ENCODE measurements around the gene CHTF18. TPM values are rescaled to one million over a fixed set of nuclear protein-coding genes. Genes with fewer than 3 reads are reported as not detected.
"Not testable (repeated sequence)": the region's sequence is repeated elsewhere in the genome, so short reads cannot be mapped to it uniquely, and the experiment has no call there.

The CHTF18 gene
- total and polyA plus RNA-seq, 2 donors from 2014 or later: 4.2 to 16.0 TPM

- peak; percentile 92 to 96 (median 95) for DNase-seq
- H3K27me3 ChIP-seq (ENCODE audit: control insufficient read depth, insufficient read depth, low read length): no peaks in the 10 kb centered on the region
- no peak for FAIRE-seq
- peaks cover 0 to 11% (median 0%) of the 10 kb centered on the region in 3 donors for H3K4me1 ChIP-seq (ENCODE audit: control insufficient read depth in 2 of 3, insufficient read depth in 2 of 3, low read depth in 1 of 3, low read length in 3 of 3)
- H3K9ac ChIP-seq (ENCODE audit: low read length in 3 of 3): peak within 1 kb of the TSS; percentile 8 to 77 (median 26)
- TF ChIP-seq CTCF (IDR thresholded peaks at IDR 0.05; ENCODE audit: borderline replicate concordance, extremely low read depth, insufficient read depth): peak; percentile 84
- H3K9me3 ChIP-seq (ENCODE audit: control insufficient read depth in 2 of 3, insufficient read depth in 1 of 3, low read length in 3 of 3): no peaks in the 10 kb centered on the region
- H3K36me3 ChIP-seq (ENCODE audit: control insufficient read depth in 2 of 3, insufficient read depth in 3 of 3, low read length in 3 of 3): peaks cover 0 to 3% (median 0%) of the 10 kb centered on the region in 3 donors
- peak within 1 kb of the TSS; percentile 28 to 71 for H3K27ac ChIP-seq (ENCODE audit: low read depth in 2 of 2, low read length in 2 of 2)
- intact Hi-C loops (cut with DNase I): no loop called here
- peak within 1 kb of the TSS; percentile 48 to 72 (median 65) for H3K4me3 ChIP-seq (ENCODE audit: low read length in 3 of 3)
Measured at GRCh38 chr16:740764-741505, 47.5 kb upstream of the CHTF18 start, which contains the start of gene CIAO3. CIAO3 (minus strand) TSS chr16:740997; CDS start chr16:740985, 12 bp downstream.

GRCh38 chr16:741986-742629, 46.3 kb upstream of the CHTF18 start:
- DNase-seq: no peak
- no peak for TF ChIP-seq CTCF (IDR thresholded peaks at IDR 0.05; ENCODE audit: borderline replicate concordance, extremely low read depth, insufficient read depth)
- no peak overlapping the region for H3K27ac ChIP-seq (ENCODE audit: low read depth in 2 of 2, low read length in 2 of 2)
- no peak for FAIRE-seq
- H3K9ac ChIP-seq (ENCODE audit: low read length in 3 of 3): no peak overlapping the region
- peaks cover 0 to under 1% (median 0%) of the 10 kb centered on the region in 3 donors for H3K36me3 ChIP-seq (ENCODE audit: control insufficient read depth in 2 of 3, insufficient read depth in 3 of 3, low read length in 3 of 3)
- no peaks in the 10 kb centered on the region for H3K9me3 ChIP-seq (ENCODE audit: control insufficient read depth in 2 of 3, insufficient read depth in 1 of 3, low read length in 3 of 3)
- H3K4me1 ChIP-seq (ENCODE audit: control insufficient read depth in 2 of 3, insufficient read depth in 2 of 3, low read depth in 1 of 3, low read length in 3 of 3): peaks cover 0 to 11% (median 0%) of the 10 kb centered on the region in 3 donors
- no peaks in the 10 kb centered on the region for H3K27me3 ChIP-seq (ENCODE audit: control insufficient read depth, insufficient read depth, low read length)
- no peak overlapping the region for H3K4me3 ChIP-seq (ENCODE audit: low read length in 3 of 3)
- intact Hi-C loops (cut with DNase I): no loop called here

- H3K4me3 ChIP-seq (ENCODE audit: low read length in 3 of 3); intact Hi-C loops (cut with DNase I); H3K36me3 ChIP-seq (ENCODE audit: control insufficient read depth in 2 of 3, insufficient read depth in 3 of 3, low read length in 3 of 3): not testable (repeated sequence)
Measured at GRCh38 chr16:742894-743293, 45.5 kb upstream of the CHTF18 start.

More at GRCh38 chr16:742894-743293, 45.5 kb upstream of the CHTF18 start:
- FAIRE-seq; DNase-seq; H3K27ac ChIP-seq (ENCODE audit: low read depth in 2 of 2, low read length in 2 of 2); H3K9ac ChIP-seq (ENCODE audit: low read length in 3 of 3); H3K9me3 ChIP-seq (ENCODE audit: control insufficient read depth in 2 of 3, insufficient read depth in 1 of 3, low read length in 3 of 3); H3K27me3 ChIP-seq (ENCODE audit: control insufficient read depth, insufficient read depth, low read length): not testable (repeated sequence)
- H3K4me1 ChIP-seq (ENCODE audit: control insufficient read depth in 2 of 3, insufficient read depth in 2 of 3, low read depth in 1 of 3, low read length in 3 of 3): peaks cover 0 to 11% (median 0%) of the 10 kb centered on the region in 3 donors

Measured in kidney (tissue), 14 donors.